DOHH2 (cell line): ENCODE data around the gene MYO1D.

Experiments
- H3F3A ChIP-seq: fragments of 200-600 bp; sonication (generic), shearing (Covaris generic); 2 replicates; pipeline ENCODE4 v1.6.0; 2016; ENCODE audit warnings: antibody characterized with exemption, mild to moderate bottlenecking; ENCODE audit not compliant: control insufficient read depth, insufficient read depth
- H3K27ac ChIP-seq: fragments of 200-600 bp; sonication (generic); 2 replicates; pipeline ENCODE4 v1.5.1; 2014; ENCODE audit warnings: low read depth, mild to moderate bottlenecking, low read length, moderate library complexity
- H3K27me3 ChIP-seq: fragments of 200-600 bp; sonication (generic); 2 replicates; pipeline ENCODE4 v1.6.1; 2014; ENCODE audit warnings: mild to moderate bottlenecking, low read length, mixed read lengths; ENCODE audit not compliant: control insufficient read depth
- H3K36me3 ChIP-seq: fragments of 200-600 bp; sonication (generic); 2 replicates; pipeline ENCODE4 v1.6.1; 2014; ENCODE audit warnings: mild to moderate bottlenecking, low read length, moderate library complexity, mixed read lengths; ENCODE audit not compliant: control insufficient read depth
- H3K4me1 ChIP-seq: fragments of 200-600 bp; sonication (generic); 2 replicates; pipeline ENCODE4 v1.6.1; 2014; ENCODE audit warnings: mild to moderate bottlenecking, low read length, mixed read lengths; ENCODE audit not compliant: control insufficient read depth
- H3K4me2 ChIP-seq: fragments of 200-600 bp; sonication (generic); 2 replicates; pipeline ENCODE4 v1.6.0; 2014; ENCODE audit warnings: mild to moderate bottlenecking, low read length, moderate library complexity
- H3K4me3 ChIP-seq: fragments of 200-600 bp; sonication (generic); 2 replicates; pipeline ENCODE4 v1.5.1; 2014; ENCODE audit warnings: mild to moderate bottlenecking, low read length, mixed read lengths
- H3K79me2 ChIP-seq: fragments of 200-600 bp; sonication (generic); 2 replicates; pipeline ENCODE4 v1.6.1; 2014; ENCODE audit warnings: mild to moderate bottlenecking, low read length, mixed read lengths; ENCODE audit not compliant: control insufficient read depth
- H3K9me2 ChIP-seq: fragments of 200-600 bp; sonication (generic); replicated peaks from 2 replicates; pipeline ENCODE4 v1.6.1; 2014; ENCODE audit warnings: mild to moderate bottlenecking, low read length, mixed read lengths; ENCODE audit not compliant: control insufficient read depth
- H3K9me3 ChIP-seq: fragments of 200-600 bp; sonication (generic); 2 replicates; pipeline ENCODE4 v1.6.1; 2014; ENCODE audit warnings: antibody characterized with exemption, low read length, mixed read lengths; ENCODE audit not compliant: control insufficient read depth, insufficient read depth
- H4K20me1 ChIP-seq: fragments of 200-600 bp; sonication (generic); 2 replicates; pipeline ENCODE4 v1.6.0; 2014; ENCODE audit warnings: low read depth, mild to moderate bottlenecking, antibody characterized with exemption, low read length, moderate library complexity; ENCODE audit not compliant: control insufficient read depth, insufficient read depth
- CTCF ChIP-seq: fragments of 200-600 bp; sonication (generic); IDR thresholded peaks from one replicate; pipeline ENCODE4 v1.5.1; 2014; ENCODE audit warnings: antibody characterized with exemption, mild to moderate bottlenecking, low read depth, low read length; ENCODE audit not compliant: poor library complexity, severe bottlenecking
- EZH2phosphoT487 ChIP-seq: fragments of 200-600 bp; sonication (generic); IDR thresholded peaks from 2 replicates; pipeline ENCODE4 v1.6.1; 2017; ENCODE audit warnings: borderline replicate concordance, mild to moderate bottlenecking, antibody characterized with exemption, low read length, moderate library complexity, mixed read lengths

The MYO1D gene

GRCh38 chr17:32621612-32622312, 255.2 kb downstream of the MYO1D start:
- no peak overlapping the region for H3K4me3 ChIP-seq
- H3K4me2 ChIP-seq: no peak overlapping the region
- no peaks in the 10 kb centered on the region for H3K79me2 ChIP-seq
- no peaks in the 10 kb centered on the region for H4K20me1 ChIP-seq
- TF ChIP-seq CTCF (no peak), EZH2phosphoT487 (no peak)
- no peaks in the 10 kb centered on the region for H3K9me3 ChIP-seq
- no peaks in the 10 kb centered on the region for H3K36me3 ChIP-seq
- H3K27me3 ChIP-seq: peaks cover 6% of the 10 kb centered on the region
- H3K4me1 ChIP-seq: no peaks in the 10 kb centered on the region
- H3K27ac ChIP-seq: no peak overlapping the region
- H3K9me2 ChIP-seq: no peaks in the 10 kb centered on the region
- no peaks in the 10 kb centered on the region for H3F3A ChIP-seq

GRCh38 chr17:32615326-32615725, 261.6 kb downstream of the MYO1D start:
- H3K4me2 ChIP-seq: no peak overlapping the region
- no peaks in the 10 kb centered on the region for H3K9me3 ChIP-seq
- H3K36me3 ChIP-seq: no peaks in the 10 kb centered on the region
- H3K27ac ChIP-seq: no peak overlapping the region
- H4K20me1 ChIP-seq: no peaks in the 10 kb centered on the region
- H3K27me3 ChIP-seq: peaks cover 3% of the 10 kb centered on the region; the same call in 1 of the 2 replicates
- no peak overlapping the region for H3K4me3 ChIP-seq
- TF ChIP-seq EZH2phosphoT487 (no peak), CTCF (no peak)
- no peaks in the 10 kb centered on the region for H3K9me2 ChIP-seq
- no peaks in the 10 kb centered on the region for H3F3A ChIP-seq
- H3K79me2 ChIP-seq: no peaks in the 10 kb centered on the region
- H3K4me1 ChIP-seq: no peaks in the 10 kb centered on the region

GRCh38 chr17:32610943-32611342, 266.0 kb downstream of the MYO1D start:
- Histone ChIP-seq H3K9me3 (no peaks in the 10 kb centered on the region), H3K79me2 (no peaks in the 10 kb centered on the region), H4K20me1 (no peaks in the 10 kb centered on the region), H3K27ac (no peak overlapping the region), H3K36me3 (no peaks in the 10 kb centered on the region), H3K27me3 (peaks cover 7% of the 10 kb centered on the region; the same call in 1 of the 2 replicates), H3K4me2 (no peak overlapping the region), H3F3A (no peaks in the 10 kb centered on the region), H3K9me2 (no peaks in the 10 kb centered on the region), H3K4me3 (no peak overlapping the region), H3K4me1 (peaks cover 3% of the 10 kb centered on the region; the same call in 1 of the 2 replicates)
- TF ChIP-seq CTCF (no peak), EZH2phosphoT487 (no peak)
